Mesendoderm (in vitro differentiated cells): ENCODE data around the gene UCN3.
A peak's percentile ranks its signal among the peaks of the same experiment; 100 is the strongest.
"Not testable (repeated sequence)": the region's sequence is repeated elsewhere in the genome, so short reads cannot be mapped to it uniquely, and the experiment has no call there.

ENCODE experiments used
- DNase-seq: peaks from one replicate; pipeline ENCODE4 v3.0.0; 2013
- H2AK5ac ChIP-seq: 2 replicates; pipeline ENCODE4 v1.6.1; 2013; ENCODE audit warnings: low read length, inconsistent platforms
- H2BK120ac ChIP-seq: 2 replicates; pipeline ENCODE4 v1.6.1; 2013; ENCODE audit warnings: low read depth, mild to moderate bottlenecking, low read length, moderate library complexity, mixed read lengths
- H2BK15ac ChIP-seq: replicated peaks from 2 replicates; pipeline ENCODE4 v1.6.1; 2013; ENCODE audit warnings: low read depth, mild to moderate bottlenecking, moderate library complexity
- H2BK5ac ChIP-seq: 2 replicates; pipeline ENCODE4 v1.6.1; 2013; ENCODE audit warnings: low read length, inconsistent platforms
- H3K18ac ChIP-seq: 2 replicates; pipeline ENCODE4 v1.6.1; 2013; ENCODE audit warnings: mild to moderate bottlenecking, low read length, mixed read lengths
- H3K23ac ChIP-seq: one replicate; pipeline ENCODE4 v1.6.1; 2013; ENCODE audit warnings: low read length
- H3K27ac ChIP-seq: 2 replicates; pipeline ENCODE4 v1.5.1; 2013; ENCODE audit warnings: low read depth, mild to moderate bottlenecking, inconsistent platforms, low read length, moderate library complexity
- H3K27me3 ChIP-seq: 2 replicates; pipeline ENCODE4 v1.6.1; 2013; ENCODE audit warnings: low read length, control low read depth, mild to moderate bottlenecking, inconsistent platforms; ENCODE audit not compliant: insufficient read depth, poor library complexity
- H3K36me3 ChIP-seq: 2 replicates; pipeline ENCODE4 v1.6.1; 2013; ENCODE audit warnings: low read length, inconsistent platforms; ENCODE audit not compliant: control insufficient read depth, insufficient read depth
- H3K4ac ChIP-seq: one replicate; pipeline ENCODE4 v1.6.1; 2013; ENCODE audit warnings: low read depth, mild to moderate bottlenecking, low read length, moderate library complexity
- H3K4me1 ChIP-seq: 2 replicates; pipeline ENCODE4 v1.6.1; 2013; ENCODE audit warnings: low read depth, low read length, inconsistent platforms; ENCODE audit not compliant: control insufficient read depth
- H3K4me2 ChIP-seq: 2 replicates; pipeline ENCODE4 v1.6.1; 2013; ENCODE audit warnings: low read length
- H3K4me3 ChIP-seq: 2 replicates; pipeline ENCODE4 v1.5.1; 2013; ENCODE audit warnings: mild to moderate bottlenecking, low read length
- H3K56ac ChIP-seq: one replicate; pipeline ENCODE4 v1.6.1; 2013; ENCODE audit warnings: low read length
- H3K79me1 ChIP-seq: 2 replicates; pipeline ENCODE4 v1.6.1; 2013; ENCODE audit warnings: low read length, inconsistent platforms
- H3K79me2 ChIP-seq: 2 replicates; pipeline ENCODE4 v1.6.1; 2013; ENCODE audit warnings: mild to moderate bottlenecking, low read length; ENCODE audit not compliant: control insufficient read depth, insufficient read depth
- H3K9ac ChIP-seq: 2 replicates; pipeline ENCODE4 v1.6.1; 2013; ENCODE audit warnings: low read length, inconsistent platforms
- H4K5ac ChIP-seq: one replicate; pipeline ENCODE4 v1.6.1; 2013; ENCODE audit warnings: low read length
- H4K8ac ChIP-seq: one replicate; pipeline ENCODE4 v1.6.1; 2013; ENCODE audit warnings: low read depth, mild to moderate bottlenecking, control low read depth, low read length, moderate library complexity
- WGBS: extraction: QIAGEN DNeasy Blood & Tissue Kit; methylation state at CpG from one replicate; pipeline ENCODE4 v1.1.7; 2013; ENCODE audit warnings: low lambda C conversion rate, missing lambda C conversion rate; ENCODE audit not compliant: insufficient coverage; ENCODE audit errors: extremely low coverage; 5-methylcytosine and 5-hydroxymethylcytosine counted together

UCN3 gene

GRCh38 chr10:5402798-5403197 is 38.0 kb downstream of the UCN3 start:
- Histone ChIP-seq H3K79me1 (no peaks in the 10 kb centered on the region), H3K4me2 (no peak overlapping the region), H3K4me1 (no peaks in the 10 kb centered on the region), H2BK120ac (no peak overlapping the region), H2BK5ac (no peak overlapping the region), H2BK15ac (no peak overlapping the region), H3K27ac (no peak overlapping the region), H3K4me3 (no peak overlapping the region), H4K8ac (no peak overlapping the region), H3K56ac (no peak overlapping the region), H4K5ac (no peak overlapping the region), H2AK5ac (no peak overlapping the region), H3K36me3 (no peaks in the 10 kb centered on the region), H3K9ac (no peak overlapping the region), H3K27me3 (no peaks in the 10 kb centered on the region), H3K23ac (no peak overlapping the region), H3K4ac (no peak overlapping the region), H3K79me2 (no peaks in the 10 kb centered on the region), H3K18ac (no peak overlapping the region)
- WGBS = no CpG with 5 or more reads among the region's 3 CpGs
- no peak for DNase-seq

- Histone ChIP-seq H3K79me1 (no peaks in the 10 kb centered on the region), H2BK5ac (no peak within 1 kb of the TSS), H4K5ac (no peak within 1 kb of the TSS), H3K79me2 (no peaks in the 10 kb centered on the region), H2AK5ac (no peak within 1 kb of the TSS), H3K27ac (no peak within 1 kb of the TSS), H2BK120ac (no peak within 1 kb of the TSS), H3K56ac (no peak within 1 kb of the TSS), H3K23ac (no peak within 1 kb of the TSS), H3K4me1 (no peaks in the 10 kb centered on the region), H3K4me3 (no peak within 1 kb of the TSS), H3K4me2 (no peak within 1 kb of the TSS), H3K18ac (no peak within 1 kb of the TSS), H3K4ac (no peak within 1 kb of the TSS), H4K8ac (no peak within 1 kb of the TSS), H3K27me3 (no peaks in the 10 kb centered on the region), H2BK15ac (no peak within 1 kb of the TSS), H3K9ac (no peak within 1 kb of the TSS), H3K36me3 (no peaks in the 10 kb centered on the region)
- DNase-seq = no peak
- WGBS = no CpG with 5 or more reads among the region's 8 CpGs
These were observed 39.7 kb downstream of the UCN3 start, which contains the start of gene TUBAL3 for GRCh38 chr10:5404208-5405041. Gene TUBAL3, minus strand, starts transcription at chr10:5404828. Its CDS starts 36 bp downstream, at chr10:5404792.

GRCh38 chr10:5406918-5407317 is 42.2 kb downstream of the UCN3 start:
- Histone ChIP-seq H3K4me1 (no peaks in the 10 kb centered on the region), H2AK5ac (no peak overlapping the region), H2BK5ac (no peak overlapping the region), H3K23ac (no peak overlapping the region), H4K8ac (no peak overlapping the region), H3K4ac (no peak overlapping the region), H3K36me3 (no peaks in the 10 kb centered on the region), H3K27ac (no peak overlapping the region), H2BK120ac (no peak overlapping the region), H3K9ac (no peak overlapping the region), H4K5ac (no peak overlapping the region), H3K79me1 (no peaks in the 10 kb centered on the region), H3K4me2 (no peak overlapping the region), H3K56ac (no peak overlapping the region), H3K79me2 (no peaks in the 10 kb centered on the region), H3K27me3 (no peaks in the 10 kb centered on the region), H3K18ac (no peak overlapping the region), H3K4me3 (no peak overlapping the region), H2BK15ac (no peak overlapping the region)
- no CpG with 5 or more reads among the region's 1 CpG for WGBS
- no peak for DNase-seq

GRCh38 chr10:5410787-5411186 is 46.0 kb downstream of the UCN3 start:
- not testable (repeated sequence) for H3K56ac ChIP-seq, H3K79me1 ChIP-seq, H3K4me1 ChIP-seq, H2BK5ac ChIP-seq, H3K4me3 ChIP-seq, H2BK120ac ChIP-seq, H3K4ac ChIP-seq, H3K23ac ChIP-seq, H3K27ac ChIP-seq, H3K4me2 ChIP-seq, DNase-seq, H3K27me3 ChIP-seq, H4K5ac ChIP-seq, H4K8ac ChIP-seq, H3K36me3 ChIP-seq, H3K9ac ChIP-seq, H2AK5ac ChIP-seq, H2BK15ac ChIP-seq, H3K18ac ChIP-seq
- H3K79me2 ChIP-seq = peaks cover 26% of the 10 kb centered on the region

GRCh38 chr10:5411941-5412276 is 47.1 kb downstream of the UCN3 start:
- no peak overlapping the region for H2BK15ac ChIP-seq
- H3K9ac ChIP-seq = peak overlapping the region; percentile 7
- WGBS = no CpG with 5 or more reads among the region's 3 CpGs

More at GRCh38 chr10:5411941-5412276, 47.1 kb downstream of the UCN3 start:
- peak overlapping the region; percentile 44 for H3K56ac ChIP-seq
- no peak overlapping the region for H4K5ac ChIP-seq
- H2BK120ac ChIP-seq = no peak overlapping the region
- no peak for DNase-seq
- H3K4ac ChIP-seq = no peak overlapping the region
- H3K27ac ChIP-seq = no peak overlapping the region
- no peak overlapping the region for H2BK5ac ChIP-seq
- H4K8ac ChIP-seq = no peak overlapping the region
- no peak overlapping the region for H2AK5ac ChIP-seq
- H3K27me3 ChIP-seq = no peaks in the 10 kb centered on the region
- no peak overlapping the region for H3K4me3 ChIP-seq
- peaks cover 6% of the 10 kb centered on the region for H3K4me1 ChIP-seq
- no peaks in the 10 kb centered on the region for H3K36me3 ChIP-seq
- no peak overlapping the region for H3K4me2 ChIP-seq
- no peak overlapping the region for H3K18ac ChIP-seq
- H3K79me1 ChIP-seq = peaks cover 6% of the 10 kb centered on the region
- peaks cover 35% of the 10 kb centered on the region for H3K79me2 ChIP-seq
- H3K23ac ChIP-seq = no peak overlapping the region
